T-helper 17 cell (primary cell): ENCODE data around the gene IQCH. TPM values are rescaled to one million over a fixed set of nuclear protein-coding genes. Genes with fewer than 3 reads are reported as not detected.

Experiments used
- ATAC-seq: fragments of 150-1000 bp; cut with Tn5 transposase; 2 replicates; pipeline ENCODE4 v1.10.0; 2021; ENCODE audit warnings: mild to moderate bottlenecking, moderate library complexity
- DNase-seq, 3 donors: peaks; one replicate each; pipeline versions ENCODE4 v3.0.0 to v3.0.0-alpha.2; 2020 to 2021
- H3K9me3 ChIP-seq: one replicate; pipeline ENCODE4 v1.7.0; 2013; ENCODE audit warnings: low read length, mild to moderate bottlenecking; ENCODE audit not compliant: control insufficient read depth, poor library complexity, severe bottlenecking
- H3K27ac Mint-ChIP-seq: one replicate; pipeline ENCODE4 v1.8.0; 2022; ENCODE audit warnings: mild to moderate bottlenecking, moderate library complexity, mixed read lengths
- H3K27me3 Mint-ChIP-seq: one replicate; pipeline ENCODE4 v1.8.0; 2022; ENCODE audit warnings: mixed read lengths
- H3K36me3 Mint-ChIP-seq: one replicate; pipeline ENCODE4 v1.8.0; 2022; ENCODE audit warnings: low read depth, mixed read lengths
- H3K4me1 Mint-ChIP-seq: one replicate; pipeline ENCODE4 v1.8.0; 2022; ENCODE audit warnings: mild to moderate bottlenecking, mixed read lengths
- H3K4me3 Mint-ChIP-seq: one replicate; pipeline ENCODE4 v1.8.0; 2022; ENCODE audit warnings: mild to moderate bottlenecking, moderate library complexity, mixed read lengths
- total RNA-seq, 4 donors: library from RNA in 2 of 4; stranded (reverse) in 2 of 4; gene quantifications; one replicate each; pipeline ENCODE4 v1.2.3 and lab custom pipeline; 2022 to 2026

The IQCH gene
- 1 to 10 TPM in 1 of 2 donors, under 1 TPM in 1; 0.70 to 1.2 TPM for total RNA-seq
- total RNA-seq (lab: John Stamatoyannopoulos, UW), result 1.6 to 1.7 reads per million in 2 donors

DNA sequence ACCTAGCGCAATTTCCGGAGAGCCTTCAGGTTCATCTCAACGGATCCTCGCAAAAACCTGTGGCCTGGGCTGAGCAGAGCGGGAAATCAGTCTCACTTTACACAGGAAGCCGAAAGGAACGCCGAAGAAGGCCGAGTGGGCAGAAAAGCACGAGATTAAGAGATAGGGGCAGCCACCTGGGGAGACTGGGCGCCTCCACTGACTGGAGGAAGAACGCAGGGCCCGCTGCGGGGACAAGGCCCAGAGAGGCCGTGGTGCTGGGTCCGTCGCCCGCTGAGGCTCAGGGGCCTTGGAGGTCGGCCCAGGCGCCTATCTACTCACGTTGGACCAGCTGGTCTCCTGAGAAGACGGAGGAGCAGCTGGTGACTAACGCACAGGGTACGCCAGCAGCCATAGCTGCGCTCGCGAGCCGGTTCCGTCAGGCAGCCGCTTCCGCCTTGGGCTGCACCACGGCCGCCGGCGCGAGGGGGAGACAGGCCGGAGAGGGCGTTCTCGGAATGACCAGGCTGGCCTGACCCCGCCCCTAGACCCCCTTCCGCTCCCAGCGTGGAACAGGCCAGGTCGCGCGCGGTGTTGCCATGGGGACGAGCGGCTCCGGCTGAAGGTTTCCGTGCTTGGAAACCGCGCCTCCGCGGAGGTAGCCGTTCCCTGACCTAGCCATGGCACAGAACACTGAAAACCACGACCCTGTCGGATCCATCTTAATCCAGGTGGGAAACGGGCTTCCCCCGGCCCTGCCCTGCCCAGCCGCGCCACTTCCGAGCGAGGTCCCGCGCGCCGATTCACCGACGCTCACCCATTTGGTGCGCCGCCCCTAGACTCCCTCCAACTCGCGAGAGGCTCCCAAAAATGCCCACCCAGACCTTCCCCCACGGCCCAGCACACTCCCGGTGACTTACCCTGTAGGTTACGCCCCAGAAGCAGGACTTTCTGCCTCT lies at the start of gene IQCH, which contains the start of gene AAGAB:
IQCH (plus strand) TSS at position 549 of the 938 bp plus-strand sequence; CDS start at position 660, 111 bp downstream.
AAGAB (minus strand) TSS at position 424 of the 938 bp plus-strand sequence; CDS start at position 394, 30 bp downstream.
- H3K4me1 Mint-ChIP-seq, result peaks cover 32% of the 10 kb centered on the region
- H3K27ac Mint-ChIP-seq, result peak within 1 kb of the TSS; percentile 94
- H3K4me3 Mint-ChIP-seq, result peak within 1 kb of the TSS; percentile 95
- no peaks in the 10 kb centered on the region for H3K27me3 Mint-ChIP-seq
- H3K9me3 ChIP-seq, result no peaks in the 10 kb centered on the region
- H3K36me3 Mint-ChIP-seq, result peaks cover 7% of the 10 kb centered on the region
- ATAC-seq, result peak; percentile 93
- DNase-seq, result peak; percentile 88 to 93 (median 90)

GRCh38 chr15:67207555-67208207 lies 46.9 kb upstream of the IQCH start:
- ATAC-seq, result no peak
- H3K4me1 Mint-ChIP-seq, result peaks cover 13% of the 10 kb centered on the region
- H3K27ac Mint-ChIP-seq, result no peak overlapping the region
- peaks cover 13% of the 10 kb centered on the region for H3K36me3 Mint-ChIP-seq
- H3K27me3 Mint-ChIP-seq, result no peaks in the 10 kb centered on the region
- no peak for DNase-seq
- H3K4me3 Mint-ChIP-seq, result no peak overlapping the region
- H3K9me3 ChIP-seq, result no peaks in the 10 kb centered on the region

GRCh38 chr15:67208396-67208795 lies 46.2 kb upstream of the IQCH start:
- Mint-ChIP-seq H3K27me3 (no peaks in the 10 kb centered on the region), H3K4me3 (no peak overlapping the region), H3K36me3 (peaks cover 13% of the 10 kb centered on the region), H3K4me1 (peaks cover 13% of the 10 kb centered on the region), H3K27ac (no peak overlapping the region)
- DNase-seq (no peak), ATAC-seq (no peak)
- H3K9me3 ChIP-seq, result no peaks in the 10 kb centered on the region

DNA sequence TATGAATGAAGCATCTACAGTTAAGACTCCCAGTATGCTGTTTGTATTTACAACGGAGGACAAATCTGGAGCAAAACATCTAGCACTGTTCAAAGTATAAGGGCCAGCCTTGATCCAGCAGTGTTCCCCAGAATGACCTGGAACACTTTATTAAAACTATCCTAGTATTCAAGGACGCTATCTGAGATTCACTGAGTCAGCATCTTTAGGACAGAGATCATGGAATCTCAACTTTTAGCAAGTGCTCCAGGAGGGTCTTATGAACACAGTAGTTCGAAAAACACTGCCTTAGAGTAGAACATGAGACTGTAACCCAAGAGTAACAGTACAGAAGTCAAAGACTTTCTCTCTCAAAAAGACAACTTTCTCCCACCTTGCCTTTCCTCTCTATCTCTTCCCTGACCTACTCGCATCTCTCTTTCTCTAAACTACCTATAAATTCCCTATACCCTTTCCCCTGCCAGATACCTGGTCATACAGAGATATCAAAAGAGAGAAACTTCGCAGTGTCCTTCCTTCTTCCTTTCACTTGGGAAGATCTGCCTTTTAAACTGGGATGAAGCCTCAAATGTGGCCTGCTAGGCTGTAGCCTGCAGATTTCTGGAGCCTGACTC lies 43.9 kb upstream of the IQCH start:
- no peak for DNase-seq
- Mint-ChIP-seq H3K36me3 (peaks cover 5% of the 10 kb centered on the region), H3K27me3 (no peaks in the 10 kb centered on the region), H3K27ac (peak overlapping the region; percentile 49), H3K4me1 (peaks cover 3% of the 10 kb centered on the region), H3K4me3 (no peak overlapping the region)
- no peaks in the 10 kb centered on the region for H3K9me3 ChIP-seq
- ATAC-seq, result no peak

DNA sequence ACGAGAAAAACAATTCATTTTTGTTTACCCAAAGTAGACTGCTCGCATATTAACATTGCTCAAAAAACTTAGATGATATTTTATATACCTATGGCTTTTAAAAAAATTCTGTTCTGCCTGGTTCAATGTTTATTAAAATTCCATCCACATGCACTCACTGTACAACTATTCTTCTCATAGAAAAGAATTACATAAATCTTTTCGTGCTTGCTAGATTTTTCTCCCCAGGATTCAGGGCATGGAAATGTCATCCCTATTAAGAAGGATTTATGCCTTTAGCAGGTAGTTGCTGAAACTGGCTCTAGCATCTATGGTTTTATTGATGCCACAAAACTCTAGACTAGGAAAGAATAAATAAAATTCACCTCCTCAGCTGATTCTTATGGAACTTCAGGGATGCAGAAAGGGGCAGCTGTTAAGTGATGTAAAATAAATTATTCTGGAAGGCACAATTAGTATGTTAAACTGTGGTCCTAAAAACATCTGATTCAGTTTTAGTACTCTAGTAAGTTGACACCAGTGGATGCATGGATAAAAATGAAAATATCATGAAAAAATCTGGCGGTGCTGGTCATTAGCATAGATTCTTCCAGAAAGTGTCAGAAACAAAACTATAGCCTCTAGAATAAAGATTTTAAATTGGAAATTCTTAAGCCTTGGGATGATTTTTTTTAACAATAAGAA lies 41.8 kb upstream of the IQCH start:
- no peaks in the 10 kb centered on the region for H3K27me3 Mint-ChIP-seq
- DNase-seq, result no peak
- H3K9me3 ChIP-seq, result no peaks in the 10 kb centered on the region
- no peak overlapping the region for H3K4me3 Mint-ChIP-seq
- no peak for ATAC-seq
- H3K36me3 Mint-ChIP-seq, result peaks cover 8% of the 10 kb centered on the region
- H3K4me1 Mint-ChIP-seq, result peaks cover 5% of the 10 kb centered on the region
- no peak overlapping the region for H3K27ac Mint-ChIP-seq

DNA sequence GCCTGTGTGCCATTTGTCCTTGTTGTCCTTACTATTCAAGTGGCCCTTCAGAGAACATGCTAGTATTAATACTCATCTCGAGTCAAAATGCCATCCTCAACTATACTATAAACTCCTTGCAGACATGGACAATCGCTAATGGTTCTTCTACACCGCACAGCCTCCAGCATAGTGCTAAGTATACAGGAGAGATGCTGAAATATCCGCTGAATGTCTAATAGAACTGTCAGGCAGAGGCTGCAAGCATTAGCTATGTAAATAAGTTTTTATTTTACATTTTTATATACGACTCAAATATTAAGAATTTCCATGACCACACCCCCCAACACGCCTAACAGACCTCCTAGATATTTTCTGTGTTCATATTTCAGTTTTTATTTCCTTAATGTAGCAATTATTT lies 39.5 kb upstream of the IQCH start:
- H3K27me3 Mint-ChIP-seq, result no peaks in the 10 kb centered on the region
- DNase-seq (no peak), ATAC-seq (no peak)
- H3K4me1 Mint-ChIP-seq, result peaks cover 10% of the 10 kb centered on the region
- no peak overlapping the region for H3K27ac Mint-ChIP-seq
- no peaks in the 10 kb centered on the region for H3K9me3 ChIP-seq
- H3K4me3 Mint-ChIP-seq, result no peak overlapping the region
- peaks cover 9% of the 10 kb centered on the region for H3K36me3 Mint-ChIP-seq

DNA sequence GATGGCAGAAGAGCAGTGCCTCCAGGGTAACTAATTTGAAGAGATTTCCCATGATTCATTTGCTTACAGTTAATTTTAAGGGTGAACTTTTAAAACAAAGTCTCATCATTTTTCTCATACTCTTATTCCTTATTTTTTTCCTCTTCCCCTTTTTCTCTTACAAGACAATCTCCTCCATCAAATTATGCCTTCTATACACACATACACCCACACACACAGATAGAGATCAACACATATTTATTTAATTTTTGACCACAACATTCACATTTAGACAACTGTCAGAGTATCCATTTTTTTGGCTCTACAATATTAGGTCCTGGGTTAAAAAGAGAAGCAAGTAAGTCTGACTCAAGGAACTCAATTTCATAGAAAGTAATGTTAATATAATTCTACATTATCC lies 37.7 kb upstream of the IQCH start:
- ATAC-seq, result no peak
- no peak for DNase-seq
- Mint-ChIP-seq H3K27me3 (no peaks in the 10 kb centered on the region), H3K27ac (no peak overlapping the region), H3K36me3 (peaks cover 9% of the 10 kb centered on the region), H3K4me1 (peaks cover 8% of the 10 kb centered on the region), H3K4me3 (no peak overlapping the region)
- H3K9me3 ChIP-seq, result no peaks in the 10 kb centered on the region

DNA sequence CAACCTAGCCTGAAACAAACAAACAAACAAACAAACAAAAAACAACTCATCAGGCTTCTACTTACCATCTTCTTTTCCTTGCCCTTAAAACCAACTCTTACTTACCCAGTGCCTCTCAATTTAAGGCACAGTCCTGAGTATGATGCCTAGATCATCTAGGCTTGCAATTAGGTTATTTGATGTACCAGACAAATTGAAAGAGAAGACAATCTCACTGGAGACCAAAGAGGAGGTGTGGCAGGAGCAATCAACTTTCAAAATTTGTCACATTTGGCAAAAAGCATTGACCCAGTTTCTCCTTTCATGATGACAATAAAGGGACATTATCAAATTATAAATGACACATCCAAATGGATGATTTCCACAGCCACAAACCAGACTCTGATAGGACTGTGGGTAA lies 36.2 kb upstream of the IQCH start:
- no peaks in the 10 kb centered on the region for H3K9me3 ChIP-seq
- Mint-ChIP-seq H3K27me3 (no peaks in the 10 kb centered on the region), H3K4me1 (peaks cover 8% of the 10 kb centered on the region), H3K36me3 (peaks cover 9% of the 10 kb centered on the region), H3K4me3 (no peak overlapping the region), H3K27ac (no peak overlapping the region)
- DNase-seq, result no peak
- ATAC-seq, result no peak

DNA sequence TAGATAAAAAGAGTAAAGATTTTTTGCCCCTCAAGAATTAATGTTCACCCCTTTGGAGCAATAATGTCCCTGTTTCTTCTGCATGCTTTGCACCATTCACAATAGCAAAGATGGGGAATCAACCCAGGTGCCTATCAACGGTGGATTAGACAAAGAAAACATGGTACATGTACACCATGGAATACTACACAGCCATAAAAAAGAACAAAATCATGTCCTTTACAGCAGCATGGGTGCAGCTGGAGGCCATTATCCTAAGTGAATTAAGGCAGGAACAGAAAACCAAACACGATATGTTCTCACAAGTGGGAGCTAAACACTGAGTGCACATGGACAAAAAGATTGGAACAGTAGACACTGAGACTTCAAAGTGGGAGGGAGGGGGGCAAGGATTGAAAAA lies 35.3 kb upstream of the IQCH start:
- Mint-ChIP-seq H3K27ac (no peak overlapping the region), H3K27me3 (no peaks in the 10 kb centered on the region), H3K4me1 (peaks cover 8% of the 10 kb centered on the region), H3K36me3 (peaks cover 9% of the 10 kb centered on the region), H3K4me3 (no peak overlapping the region)
- ATAC-seq (no peak), DNase-seq (no peak)
- H3K9me3 ChIP-seq, result no peaks in the 10 kb centered on the region

- Mint-ChIP-seq H3K36me3 (peaks cover 2% of the 10 kb centered on the region), H3K27ac (no peak overlapping the region)
Observed at GRCh38 chr15:67224889-67225288, 29.7 kb upstream of the IQCH start.

DNA sequence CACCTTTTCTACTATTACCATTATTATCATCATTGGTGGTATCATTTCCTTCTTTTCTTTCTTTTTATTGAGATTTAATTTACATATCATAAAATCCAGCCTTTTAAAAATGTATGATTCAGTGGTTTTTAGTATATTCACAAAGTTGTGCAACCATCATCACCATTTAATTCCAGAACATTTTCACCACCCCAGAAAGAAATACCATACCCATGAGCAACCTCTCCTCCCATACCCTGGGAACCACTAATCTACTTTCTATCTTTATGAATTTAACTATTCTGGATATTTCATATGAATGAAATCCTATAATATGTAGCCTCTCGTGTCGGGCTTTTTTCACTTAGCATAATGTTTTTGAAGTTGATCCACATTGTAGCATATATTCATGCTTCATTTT lies 29.2 kb upstream of the IQCH start:
- no peak for DNase-seq
- Mint-ChIP-seq H3K27ac (no peak overlapping the region), H3K36me3 (peaks cover 2% of the 10 kb centered on the region)

More at GRCh38 chr15:67224889-67225288, 29.7 kb upstream of the IQCH start:
- Mint-ChIP-seq H3K27me3 (no peaks in the 10 kb centered on the region), H3K4me3 (no peak overlapping the region), H3K4me1 (peaks cover 14% of the 10 kb centered on the region)
- no peak for DNase-seq
- ATAC-seq, result no peak
- no peaks in the 10 kb centered on the region for H3K9me3 ChIP-seq

GRCh38 chr15:67227431-67227830 lies 27.2 kb upstream of the IQCH start:
- DNase-seq (no peak), ATAC-seq (no peak)
- peaks cover 23% of the 10 kb centered on the region for H3K4me1 Mint-ChIP-seq
- H3K36me3 Mint-ChIP-seq, result peaks cover 10% of the 10 kb centered on the region
- H3K4me3 Mint-ChIP-seq, result no peak overlapping the region
- no peaks in the 10 kb centered on the region for H3K9me3 ChIP-seq
- H3K27me3 Mint-ChIP-seq, result no peaks in the 10 kb centered on the region
- no peak overlapping the region for H3K27ac Mint-ChIP-seq

More for the DNA sequence above, 29.2 kb upstream of the IQCH start:
- no peaks in the 10 kb centered on the region for H3K9me3 ChIP-seq
- H3K4me3 Mint-ChIP-seq, result no peak overlapping the region
- no peaks in the 10 kb centered on the region for H3K27me3 Mint-ChIP-seq
- no peak for ATAC-seq
- peaks cover 14% of the 10 kb centered on the region for H3K4me1 Mint-ChIP-seq
